ENCODE measurements around the gene RPL10. TPM values are rescaled to one million over a fixed set of nuclear protein-coding genes. Genes with fewer than 3 reads are reported as not detected.
A peak's percentile ranks its signal among the peaks of the same experiment; 100 is the strongest.

Gene RPL10
- total RNA-seq, 1 donor from 2014 or later = 5,736 TPM

DNA sequence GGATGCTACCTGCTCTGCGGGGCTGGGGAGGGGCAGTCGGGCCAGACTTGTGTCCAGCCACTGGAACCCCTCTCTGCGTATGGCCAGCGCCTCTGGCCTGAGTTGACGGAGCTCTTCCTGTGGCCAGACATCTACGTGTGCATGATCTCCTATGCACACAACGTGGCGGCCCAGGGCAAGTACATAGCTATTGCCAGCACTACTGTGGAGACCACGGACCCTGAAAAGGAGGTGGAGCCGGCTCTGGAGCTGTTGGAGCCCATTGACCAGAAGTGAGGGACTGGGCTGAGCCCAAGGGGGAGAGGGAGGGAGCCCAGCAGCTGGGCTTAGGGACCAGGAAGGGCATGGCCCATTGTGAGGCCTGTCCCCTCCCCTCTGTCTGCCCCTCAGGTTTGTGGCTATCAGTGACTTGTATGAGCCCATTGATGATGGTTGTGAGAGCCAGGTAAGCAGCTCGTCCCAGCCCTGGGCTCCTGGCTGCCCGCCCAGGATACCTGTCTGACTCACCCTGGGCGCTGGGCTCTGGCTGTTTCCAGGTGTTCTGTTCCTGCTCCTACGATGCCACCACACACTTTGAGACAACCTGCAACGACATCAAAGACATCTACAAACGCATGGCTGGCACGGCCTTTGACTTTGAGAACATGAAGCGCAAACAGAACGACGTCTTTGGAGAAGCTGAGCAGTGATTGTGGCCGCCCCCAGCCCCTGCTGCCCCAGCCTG is 44.0 kb downstream of the RPL10 start:
- DNase-seq (ENCODE audit: low read depth) = no peak

DNA sequence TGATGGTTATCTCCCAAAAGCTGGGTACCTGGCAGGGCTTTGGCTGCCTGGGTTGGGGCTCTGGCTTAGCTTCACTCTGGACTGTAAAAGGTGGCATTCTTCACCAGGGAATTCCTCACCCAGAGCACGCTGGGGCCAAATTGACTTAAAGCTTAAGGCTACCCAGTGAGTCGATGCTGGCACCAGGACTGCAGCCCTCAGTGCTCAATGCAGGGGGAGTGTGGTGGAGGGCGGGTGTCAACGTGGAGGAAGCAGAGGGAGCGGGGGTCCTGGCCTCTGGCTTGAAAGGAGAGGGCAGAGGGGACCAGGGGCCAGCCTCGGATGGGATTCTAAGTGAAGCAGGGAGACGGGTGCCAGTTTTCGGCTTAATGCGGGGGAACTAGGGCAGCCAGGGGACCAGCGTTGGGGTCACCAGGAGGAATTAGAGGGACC is 45.3 kb downstream of the RPL10 start:
- no peak for DNase-seq (ENCODE audit: low read depth)
- peak overlapping the region; percentile 31 for H3K4me3 ChIP-seq (ENCODE audit: low read depth, low read length)
- TF ChIP-seq, protein P1, sequence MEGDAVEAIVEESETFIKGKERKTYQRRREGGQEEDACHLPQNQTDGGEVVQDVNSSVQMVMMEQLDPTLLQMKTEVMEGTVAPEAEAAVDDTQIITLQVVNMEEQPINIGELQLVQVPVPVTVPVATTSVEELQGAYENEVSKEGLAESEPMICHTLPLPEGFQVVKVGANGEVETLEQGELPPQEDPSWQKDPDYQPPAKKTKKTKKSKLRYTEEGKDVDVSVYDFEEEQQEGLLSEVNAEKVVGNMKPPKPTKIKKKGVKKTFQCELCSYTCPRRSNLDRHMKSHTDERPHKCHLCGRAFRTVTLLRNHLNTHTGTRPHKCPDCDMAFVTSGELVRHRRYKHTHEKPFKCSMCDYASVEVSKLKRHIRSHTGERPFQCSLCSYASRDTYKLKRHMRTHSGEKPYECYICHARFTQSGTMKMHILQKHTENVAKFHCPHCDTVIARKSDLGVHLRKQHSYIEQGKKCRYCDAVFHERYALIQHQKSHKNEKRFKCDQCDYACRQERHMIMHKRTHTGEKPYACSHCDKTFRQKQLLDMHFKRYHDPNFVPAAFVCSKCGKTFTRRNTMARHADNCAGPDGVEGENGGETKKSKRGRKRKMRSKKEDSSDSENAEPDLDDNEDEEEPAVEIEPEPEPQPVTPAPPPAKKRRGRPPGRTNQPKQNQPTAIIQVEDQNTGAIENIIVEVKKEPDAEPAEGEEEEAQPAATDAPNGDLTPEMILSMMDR (conservative IDR thresholded peaks at IDR 0.05; ENCODE audit: low read depth, low read length) = no peak

More for the DNA sequence above, 44.0 kb downstream of the RPL10 start:
- no peak overlapping the region for H3K4me3 ChIP-seq (ENCODE audit: low read depth, low read length)
- TF ChIP-seq, protein P1 (conservative IDR thresholded peaks at IDR 0.05; ENCODE audit: low read depth, low read length) = no peak

DNA sequence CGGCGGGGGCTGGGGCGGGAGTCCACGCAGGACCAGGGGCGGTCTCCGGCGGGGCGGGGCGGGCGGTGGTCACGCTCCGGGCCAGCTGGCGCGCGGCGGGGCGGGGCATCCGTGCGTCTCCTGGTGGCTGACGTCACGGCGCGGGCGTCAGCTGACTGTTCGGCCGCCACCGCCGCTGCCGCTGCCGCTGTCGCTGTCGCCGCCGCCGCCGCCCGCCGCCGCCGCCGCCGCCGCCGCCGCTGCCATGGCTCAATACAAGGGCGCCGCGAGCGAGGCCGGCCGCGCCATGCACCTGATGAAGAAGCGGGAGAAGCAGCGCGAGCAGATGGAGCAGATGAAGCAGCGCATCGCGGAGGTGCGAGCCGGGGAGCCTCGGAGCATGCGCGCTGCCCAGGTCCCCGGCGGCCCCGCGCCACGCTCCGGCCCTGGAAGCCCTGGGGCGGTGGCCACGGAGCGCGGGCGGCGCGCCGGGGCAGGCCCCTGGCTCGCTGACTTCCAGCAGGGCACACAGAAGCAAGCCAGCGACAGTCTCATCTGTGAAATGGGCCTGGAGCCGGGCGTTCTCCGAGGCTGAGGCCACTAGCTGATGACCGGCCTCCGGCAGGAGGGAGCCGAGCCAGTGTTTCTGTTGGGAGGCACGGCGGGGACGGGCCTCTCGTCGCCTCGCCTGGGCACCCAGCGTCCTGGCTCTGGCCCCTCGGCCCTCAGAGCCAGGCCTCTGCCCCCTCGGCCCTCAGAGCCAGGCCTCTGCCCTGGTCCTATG is 46.0 kb downstream of the RPL10 start, which contains the start of gene FAM50A:
FAM50A (plus strand) TSS at position 150 of the 763 bp plus-strand sequence; CDS start at position 245, 95 bp downstream.
- peak within 1 kb of the TSS; percentile 68 for H3K4me3 ChIP-seq (ENCODE audit: low read depth, low read length)
- TF ChIP-seq, protein P1 (conservative IDR thresholded peaks at IDR 0.05; ENCODE audit: low read depth, low read length) = no peak
- no peak for DNase-seq (ENCODE audit: low read depth)

DNA sequence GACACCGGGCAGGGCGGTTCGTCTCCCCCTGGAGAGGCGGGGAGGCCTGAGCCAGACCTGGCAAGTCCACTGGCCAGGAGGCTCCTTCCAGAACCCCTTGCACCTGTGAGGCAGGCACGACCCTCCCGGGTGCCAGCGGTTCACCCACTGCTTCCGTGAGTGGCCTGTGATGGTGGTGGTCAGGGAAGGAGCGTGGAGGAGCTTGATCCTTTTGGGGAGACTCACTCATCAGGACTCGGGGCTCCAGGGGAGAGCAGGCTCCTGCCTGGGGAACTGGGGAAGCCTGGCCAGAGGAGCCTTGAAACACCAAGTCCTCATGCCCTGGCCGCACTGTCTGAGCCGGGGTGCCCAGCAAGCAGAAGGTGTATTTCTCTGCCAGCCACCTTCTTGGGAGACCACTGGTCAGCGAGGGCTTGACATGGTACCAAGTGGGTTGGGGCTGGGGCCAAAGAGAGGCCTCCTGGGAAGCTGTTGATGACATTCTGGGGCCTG is 46.6 kb downstream of the RPL10 start:
- no peak for DNase-seq (ENCODE audit: low read depth)
- peak overlapping the region; percentile 68 for H3K4me3 ChIP-seq (ENCODE audit: low read depth, low read length)
- TF ChIP-seq, protein P1 (conservative IDR thresholded peaks at IDR 0.05; ENCODE audit: low read depth, low read length) = no peak

DNA sequence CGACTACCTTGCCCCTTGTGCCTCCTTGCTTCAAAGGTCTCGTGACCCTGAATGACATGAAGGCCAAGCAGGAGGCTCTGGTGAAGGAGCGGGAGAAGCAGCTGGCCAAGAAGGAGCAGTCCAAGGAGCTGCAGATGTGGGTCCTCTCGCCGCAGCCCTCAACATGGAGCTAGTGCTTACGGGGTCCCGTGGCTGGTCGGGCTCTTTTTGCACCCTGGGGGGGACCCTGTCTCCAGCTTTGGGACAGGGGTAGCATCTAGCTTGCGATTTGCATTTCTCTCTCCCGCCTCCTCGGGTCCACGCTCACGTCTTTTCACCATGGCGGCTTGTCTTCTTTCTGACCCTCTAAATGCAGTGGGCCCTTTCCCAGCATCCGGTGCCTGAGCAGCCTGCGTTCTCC is 47.6 kb downstream of the RPL10 start:
- TF ChIP-seq, protein P1 (conservative IDR thresholded peaks at IDR 0.05; ENCODE audit: low read depth, low read length) = no peak
- no peak for DNase-seq (ENCODE audit: low read depth)
- no peak overlapping the region for H3K4me3 ChIP-seq (ENCODE audit: low read depth, low read length)

DNA sequence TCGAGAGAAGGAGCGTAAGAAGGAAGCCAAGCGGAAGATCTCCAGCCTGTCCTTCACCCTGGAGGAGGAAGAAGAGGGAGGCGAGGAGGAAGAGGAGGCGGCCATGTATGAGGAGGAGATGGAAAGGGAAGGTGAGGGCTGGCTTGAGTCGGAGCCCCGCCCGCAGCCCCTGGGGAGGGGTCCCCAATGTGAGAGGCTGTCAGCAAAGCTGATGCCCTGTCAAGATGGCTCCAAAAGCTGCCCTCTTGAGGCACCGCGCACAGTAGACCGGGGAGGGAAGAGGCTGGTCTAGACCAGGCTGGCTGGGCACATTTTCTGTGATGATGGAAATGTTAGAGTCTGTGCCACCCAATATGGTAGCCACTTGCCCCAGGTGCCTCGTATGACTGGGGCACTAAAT is 48.3 kb downstream of the RPL10 start:
- no peak for DNase-seq (ENCODE audit: low read depth)
- TF ChIP-seq, protein P1 (conservative IDR thresholded peaks at IDR 0.05; ENCODE audit: low read depth, low read length) = no peak
- no peak overlapping the region for H3K4me3 ChIP-seq (ENCODE audit: low read depth, low read length)

Measured in epithelial cell of proximal tubule (primary cell).